Muscle of arm (tissue), 12 donors: ENCODE data around the gene SPRN. TPM values are rescaled to one million over a fixed set of nuclear protein-coding genes. Genes with fewer than 3 reads are reported as not detected.

Source experiments
- DNase-seq: peaks from one replicate; pipeline ENCODE4 v3.0.0-alpha.2; 2013
- polyA plus RNA-seq, 12 donors: library from polyadenylated mRNA; unstranded; fragments of 120-200 nt; gene quantifications; one replicate each; pipeline ENCODE4 v1.2.1, GENCODE V29; 2013; ENCODE audit not compliant: insufficient read length in 12 of 12

SPRN gene
- polyA plus RNA-seq, 12 donors: 2.6 to 4.6 (median 3.6) TPM; not detected in 1

DNA sequence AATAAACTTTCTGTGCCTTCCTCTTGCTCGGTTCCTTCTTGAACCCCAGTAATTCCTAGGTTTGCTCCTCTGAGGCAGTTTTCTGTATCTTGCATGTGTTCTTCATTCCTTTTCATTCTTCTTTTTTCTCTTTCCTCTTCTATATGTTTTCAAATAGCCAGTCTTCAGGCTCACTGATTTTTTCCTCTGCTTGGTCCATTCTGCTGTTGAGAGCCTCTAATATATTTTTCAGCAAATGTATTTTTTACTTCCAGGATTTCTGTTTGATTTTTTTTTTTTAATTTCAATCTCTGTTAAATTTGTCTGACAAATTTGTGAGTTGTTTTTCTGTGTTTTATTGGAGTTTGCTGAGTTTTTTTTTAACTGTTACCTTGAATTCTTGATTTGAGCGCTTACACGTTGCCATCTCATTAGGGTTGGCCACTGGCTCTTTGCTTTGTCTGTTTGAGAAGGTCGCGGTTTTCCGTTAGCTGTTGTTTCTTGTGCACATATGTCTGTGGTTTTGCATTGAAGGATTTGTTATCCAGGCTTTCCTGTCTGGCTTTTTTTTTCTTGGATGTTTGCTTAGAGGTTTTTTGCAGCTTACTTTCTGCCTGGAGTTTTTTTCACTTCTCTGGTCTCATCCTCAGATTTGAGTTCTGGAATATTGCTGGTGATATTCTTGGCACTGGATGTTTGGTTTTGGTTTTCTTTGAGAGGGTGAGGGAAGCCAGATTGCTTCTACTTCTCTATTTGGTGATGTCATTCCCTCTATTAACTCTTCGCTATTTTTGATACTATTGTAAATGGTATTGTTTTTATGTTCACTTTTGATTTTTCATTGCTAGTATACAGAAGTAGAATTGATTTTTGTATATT is 12.7 kb downstream of the SPRN start:
- DNase-seq: no peak

DNA sequence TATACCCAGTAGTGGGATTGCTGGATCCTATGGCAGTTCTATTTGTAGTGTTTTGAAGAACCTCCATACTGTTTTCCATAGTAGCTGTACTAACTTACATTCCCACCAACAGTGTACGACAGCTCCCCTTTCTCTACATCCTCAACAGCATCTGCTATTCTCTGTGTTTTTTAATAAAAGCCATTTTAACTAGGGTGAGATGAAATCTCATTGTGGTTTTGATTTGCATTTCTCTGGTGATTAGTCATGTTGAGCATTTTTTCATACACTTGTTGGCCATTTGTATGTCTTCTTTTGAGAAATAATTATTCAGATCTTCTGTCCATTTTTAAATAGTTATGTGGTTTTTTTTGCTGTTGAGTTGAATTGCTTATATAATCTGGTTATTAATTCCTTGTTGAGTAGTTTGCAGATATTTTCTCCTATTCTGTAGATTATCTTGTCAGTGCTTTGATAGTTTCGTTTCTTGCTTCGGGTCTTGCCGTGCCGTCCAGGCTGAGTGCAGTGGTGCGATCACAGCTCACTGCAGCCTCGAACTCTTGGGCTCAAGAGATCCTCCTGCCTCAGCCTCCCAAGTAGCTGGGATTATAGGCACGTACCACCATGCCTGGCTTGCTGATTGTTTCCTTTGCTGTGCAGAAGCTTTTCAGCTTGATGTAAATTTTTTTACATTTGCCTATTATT is 18.4 kb downstream of the SPRN start:
- no peak for DNase-seq

DNA sequence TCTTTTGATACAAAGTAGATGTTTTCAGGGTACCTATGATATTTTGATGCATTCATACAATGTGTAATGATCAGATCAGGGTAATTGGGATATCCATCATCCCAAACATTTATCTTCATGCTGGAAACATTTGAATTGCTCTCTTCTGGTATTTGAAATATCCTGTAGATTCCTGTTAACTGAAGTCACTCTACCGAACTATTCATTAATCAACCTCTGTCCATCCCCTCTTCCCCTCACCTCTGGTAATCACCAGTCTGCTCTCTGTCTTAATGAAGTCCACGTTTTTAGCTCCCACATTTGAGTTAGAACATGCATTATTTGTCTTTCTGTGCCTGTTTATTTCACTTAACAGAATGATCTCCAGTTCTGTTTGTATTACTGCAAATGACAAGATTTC is 19.2 kb downstream of the SPRN start:
- DNase-seq: no peak

DNA sequence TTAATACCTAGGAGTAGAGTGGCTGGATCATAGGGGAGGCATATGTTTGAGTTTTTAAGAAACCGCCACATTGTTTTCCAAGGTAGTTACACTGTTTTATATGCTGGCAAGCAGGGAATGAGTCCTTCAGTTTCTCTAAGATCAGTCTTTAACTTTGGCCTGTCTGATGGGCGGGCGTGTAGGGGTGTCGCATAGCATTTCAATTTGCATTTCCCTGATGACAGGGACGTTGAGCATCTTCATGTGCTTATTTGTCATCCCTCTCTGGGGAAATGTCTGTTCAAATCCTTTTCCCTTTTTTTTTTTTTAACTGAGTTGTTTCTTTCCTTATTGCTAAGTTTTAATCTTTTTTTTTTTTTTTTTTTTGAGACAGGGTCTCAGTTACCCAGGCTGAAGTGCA is 20.6 kb downstream of the SPRN start:
- no peak for DNase-seq

DNA sequence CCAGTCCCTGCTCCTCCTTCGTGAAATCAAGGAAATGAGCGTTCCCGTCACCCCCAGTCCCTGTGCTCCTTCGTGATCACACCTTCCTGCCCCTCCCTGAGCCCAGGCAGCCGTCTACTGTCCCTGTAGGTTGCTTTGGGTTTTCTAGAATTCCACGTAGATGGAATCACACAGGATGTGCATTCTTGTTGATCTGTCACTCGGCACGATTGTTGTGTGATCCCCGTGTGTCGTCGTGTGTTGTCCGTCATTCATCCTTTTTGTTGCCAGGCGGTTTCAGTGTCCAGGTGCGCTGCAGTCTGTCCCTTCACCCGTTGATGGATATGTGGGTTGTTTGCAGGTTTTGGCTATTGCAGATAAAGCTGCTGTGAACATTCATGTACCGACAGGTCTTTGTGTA is 21.1 kb downstream of the SPRN start:
- DNase-seq: no peak

DNA sequence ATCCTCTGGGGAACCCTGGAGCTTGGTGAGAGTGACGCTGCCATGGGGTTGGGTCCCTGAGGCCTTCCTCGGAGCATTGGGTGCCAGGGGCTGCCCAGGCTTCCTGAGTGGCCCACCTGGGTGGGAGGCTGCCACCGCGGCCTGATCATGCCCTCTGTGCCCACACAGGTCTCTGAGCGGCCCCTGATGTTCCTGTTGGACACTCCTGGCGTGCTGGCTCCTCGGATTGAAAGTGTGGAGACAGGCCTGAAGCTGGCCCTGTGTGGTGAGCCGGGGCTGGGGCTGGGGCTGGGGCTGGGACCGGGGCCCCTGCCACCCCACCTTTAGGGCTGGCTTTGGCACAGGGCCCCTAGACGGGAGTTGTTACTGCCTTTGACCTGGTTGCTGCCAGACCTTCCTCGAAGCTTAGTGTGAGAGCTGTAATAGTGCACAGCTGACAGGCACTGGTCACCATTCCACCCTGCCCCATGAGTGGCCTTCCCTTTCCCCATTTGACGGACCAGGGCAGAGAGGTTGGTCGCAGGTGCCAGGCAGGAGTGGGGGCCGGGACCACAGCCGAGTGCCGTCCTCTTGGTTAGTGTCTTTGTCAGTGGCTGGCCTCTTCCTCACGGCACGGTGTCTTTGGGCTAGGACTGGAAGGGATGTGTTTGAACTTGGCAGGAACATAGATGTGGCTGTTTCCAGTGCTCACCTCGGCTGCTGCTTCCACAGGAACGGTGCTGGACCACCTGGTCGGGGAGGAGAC is 22.3 kb downstream of the SPRN start:
- no peak for DNase-seq

DNA sequence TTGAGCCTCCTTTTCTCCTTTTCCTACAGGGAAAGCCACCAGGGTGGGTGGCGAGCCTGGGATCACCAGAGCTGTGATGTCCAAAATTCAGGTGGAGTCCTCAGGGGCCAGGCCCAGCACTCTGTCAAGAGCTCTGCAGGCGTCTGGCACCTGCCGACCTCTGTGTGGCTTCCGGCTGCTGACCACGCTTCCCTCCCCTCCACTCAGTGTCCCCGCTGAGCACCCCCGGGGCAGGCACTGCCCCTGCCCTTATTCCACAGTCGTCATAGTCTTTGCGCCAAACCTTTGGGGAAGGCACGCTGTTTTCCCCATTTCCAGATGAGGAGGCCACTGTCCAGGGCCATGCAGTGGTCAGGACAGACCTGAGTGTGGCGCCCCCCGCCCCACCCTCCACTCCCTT is 22.9 kb downstream of the SPRN start:
- DNase-seq: no peak

DNA sequence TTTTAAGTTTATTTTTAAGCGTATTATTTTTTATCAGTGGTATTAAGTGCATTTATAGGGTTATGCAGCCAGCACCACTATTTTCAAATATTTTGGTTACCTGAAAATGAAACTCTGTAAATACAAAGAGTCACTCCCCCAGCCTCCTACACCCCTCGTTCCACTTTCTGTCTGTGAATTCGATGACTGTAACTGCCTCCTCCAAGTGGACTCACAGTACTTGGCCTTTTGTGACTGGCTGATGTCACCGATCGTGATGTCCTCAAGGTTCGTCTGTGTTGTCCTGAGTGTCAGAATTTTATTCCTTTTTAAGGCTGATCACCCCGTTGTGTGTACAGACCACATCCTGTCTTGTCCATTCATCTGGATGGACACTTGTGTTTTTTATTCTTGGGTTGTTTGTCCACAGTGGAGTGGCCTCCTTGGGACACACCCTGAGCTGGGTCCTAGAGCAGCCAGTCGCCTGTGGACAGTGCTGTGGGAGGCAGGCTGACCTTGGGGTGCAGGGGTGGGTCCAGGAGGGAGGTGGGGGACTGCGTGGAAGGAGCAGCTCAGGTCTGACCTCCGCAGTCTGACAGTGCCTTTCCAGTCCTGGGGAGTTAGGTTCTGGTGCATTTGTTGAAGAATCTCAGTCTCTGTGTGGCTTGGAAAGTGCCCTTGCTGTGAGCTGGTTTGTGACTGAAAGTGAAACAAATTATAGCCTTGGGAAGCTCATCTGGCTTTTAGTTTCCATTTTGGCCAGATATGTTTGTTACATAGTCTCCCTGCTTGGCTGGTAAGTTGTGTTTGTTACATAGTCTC is 23.6 kb downstream of the SPRN start:
- DNase-seq: no peak

DNA sequence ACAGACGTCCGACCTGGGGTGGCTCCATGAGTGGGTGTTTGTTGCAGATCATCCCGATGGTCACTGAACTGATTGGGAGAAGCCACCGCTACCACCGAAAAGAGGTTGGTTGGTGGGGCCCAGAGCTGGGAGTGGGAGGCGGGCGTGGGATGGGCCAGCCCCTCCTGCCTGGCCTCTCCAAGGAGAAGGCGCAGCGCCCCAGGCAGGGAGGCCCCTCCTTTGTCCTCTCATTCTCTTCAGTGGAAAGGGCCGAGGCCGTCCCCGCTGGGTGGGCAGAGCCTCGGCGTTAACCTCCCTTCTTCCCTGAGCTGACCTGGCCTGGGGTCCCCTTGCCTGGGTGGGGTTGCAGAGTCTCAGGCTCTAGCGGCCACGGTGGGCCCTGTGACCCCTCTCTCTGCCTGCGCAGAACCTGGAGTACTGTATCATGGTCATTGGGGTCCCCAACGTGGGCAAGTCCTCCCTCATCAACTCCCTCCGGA is 25.3 kb downstream of the SPRN start:
- DNase-seq: no peak

DNA sequence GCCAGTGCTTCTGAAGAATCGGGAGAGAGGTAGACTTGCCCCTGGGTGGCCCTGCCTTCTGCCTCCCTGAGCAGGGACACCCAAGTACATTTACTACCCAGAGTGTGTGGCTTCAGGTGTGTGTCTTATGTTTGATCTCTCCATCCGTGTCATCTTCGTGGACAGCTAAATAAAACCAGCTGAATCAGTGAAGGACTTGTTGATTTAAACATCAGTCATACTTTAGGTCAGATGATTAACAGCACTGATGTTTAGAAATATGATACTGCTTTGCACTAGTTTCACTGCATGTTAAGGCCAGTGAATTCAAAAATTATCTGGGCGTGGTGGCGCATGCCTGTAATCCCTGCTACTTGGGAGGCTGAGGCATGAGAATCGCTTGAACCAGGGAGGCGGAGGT is 26.5 kb downstream of the SPRN start:
- no peak for DNase-seq

DNA sequence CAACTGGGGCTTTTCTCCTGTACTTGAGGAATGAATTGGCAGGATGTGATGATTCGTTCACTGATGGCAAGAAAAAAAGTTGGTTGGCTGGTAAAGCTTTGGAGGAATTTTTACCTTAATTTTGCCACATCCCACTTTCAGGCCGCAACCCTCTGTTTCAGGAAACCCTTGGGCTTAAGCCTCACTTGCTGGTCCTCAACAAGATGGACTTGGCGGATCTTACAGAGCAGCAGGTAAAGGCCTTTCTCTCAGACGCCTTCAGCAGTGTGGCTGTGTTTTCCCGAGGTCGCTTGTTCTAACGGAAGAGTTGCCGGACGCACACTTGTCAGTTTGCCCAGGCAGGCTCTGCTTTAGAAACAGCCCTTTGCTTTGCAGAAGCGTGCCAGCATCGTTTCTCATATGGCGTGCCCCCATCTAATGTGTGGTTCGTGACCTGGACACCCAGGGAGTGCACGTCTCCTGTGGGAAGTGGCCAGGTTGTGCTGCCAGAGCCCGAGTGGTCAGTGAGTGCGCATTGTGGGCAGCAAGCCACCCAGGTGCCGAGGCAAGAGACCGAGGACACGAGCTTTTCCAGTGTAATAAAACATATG is 28.3 kb downstream of the SPRN start:
- no peak for DNase-seq

DNA sequence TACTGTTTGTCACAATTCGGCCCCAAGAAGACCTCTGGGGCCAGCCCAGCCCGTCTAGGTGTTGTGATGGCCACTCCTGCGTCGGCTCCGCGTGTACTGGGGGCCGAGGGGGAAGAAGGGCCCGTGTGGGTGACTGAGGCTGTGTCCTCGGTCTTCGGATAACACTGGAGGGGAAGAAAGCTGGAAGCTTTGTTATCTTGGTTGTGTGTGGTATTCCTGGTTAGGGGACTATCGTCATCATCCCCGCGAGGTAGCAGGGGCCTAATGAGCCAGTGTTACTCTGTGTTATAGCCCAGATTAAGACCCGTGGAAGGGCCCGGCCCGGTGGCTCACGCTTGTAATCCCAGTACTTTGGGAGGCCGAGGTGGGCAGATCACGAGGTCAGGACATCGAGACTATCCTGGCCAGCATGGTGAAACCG is 29.6 kb downstream of the SPRN start:
- DNase-seq: no peak

DNA sequence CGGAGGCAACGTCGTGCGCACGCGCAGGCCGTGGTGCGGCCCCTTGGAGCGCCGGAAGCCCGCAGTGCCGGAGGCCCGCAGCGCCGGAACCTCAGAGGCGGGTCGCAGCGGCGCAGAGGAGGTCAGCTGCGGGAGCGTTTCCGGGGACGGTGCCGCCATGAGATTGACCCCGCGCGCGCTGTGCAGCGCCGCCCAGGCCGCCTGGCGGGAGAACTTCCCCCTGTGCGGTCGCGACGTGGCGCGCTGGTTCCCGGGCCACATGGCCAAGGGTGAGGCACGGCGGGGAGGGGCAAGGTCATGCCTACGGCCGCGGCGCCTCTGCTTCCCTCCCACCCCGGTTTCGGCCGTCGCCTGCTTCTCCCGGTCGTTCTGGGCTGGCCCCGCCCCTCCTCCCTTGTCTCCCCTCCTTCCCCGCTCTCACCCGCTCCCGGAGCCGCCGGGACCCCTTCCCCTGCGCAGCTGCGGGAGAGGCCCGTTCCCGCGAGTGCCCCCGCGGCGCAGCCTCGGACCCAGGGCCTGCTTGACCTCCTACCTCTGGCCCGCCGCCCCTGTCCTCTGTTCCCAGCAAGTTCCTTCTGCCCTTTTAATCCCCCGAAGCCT is 30.3 kb downstream of the SPRN start, which contains the start of gene MTG1:
TSS of gene MTG1 (plus strand) at position 94 of the 600 bp plus-strand sequence. CDS start at position 158, 64 bp downstream.
- peak; percentile 95 for DNase-seq

DNA sequence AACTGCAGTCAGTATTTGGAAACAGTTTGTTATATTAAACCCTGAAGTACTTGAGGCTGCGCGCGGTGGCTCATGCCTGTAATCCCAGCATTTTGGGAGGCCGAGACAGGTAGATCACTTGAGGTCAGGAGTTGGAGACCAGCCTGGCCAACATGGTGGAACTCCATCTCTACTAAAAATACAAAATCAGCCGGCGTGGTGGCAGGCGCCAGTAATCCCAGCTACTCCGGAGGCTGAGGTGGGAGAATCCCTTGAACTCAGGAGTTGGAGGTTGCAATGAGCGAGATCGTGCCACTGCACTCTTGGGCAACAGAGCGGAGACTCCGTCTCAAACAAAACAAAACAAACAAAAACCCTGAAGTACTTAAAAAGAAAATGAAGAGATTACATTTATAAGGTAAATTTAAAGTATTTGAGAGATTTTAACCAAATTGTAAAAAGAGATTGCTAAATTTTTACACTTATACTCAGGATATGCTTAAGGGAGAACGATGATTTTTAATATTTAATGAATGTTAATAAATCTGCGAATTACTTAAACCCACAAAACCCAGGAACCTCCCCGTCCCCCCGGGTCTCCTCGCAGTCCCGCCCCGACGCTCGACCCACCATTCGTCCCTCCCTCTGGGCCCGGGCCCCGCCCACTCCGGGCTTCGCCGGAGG is 30.9 kb downstream of the SPRN start:
- no peak for DNase-seq

DNA sequence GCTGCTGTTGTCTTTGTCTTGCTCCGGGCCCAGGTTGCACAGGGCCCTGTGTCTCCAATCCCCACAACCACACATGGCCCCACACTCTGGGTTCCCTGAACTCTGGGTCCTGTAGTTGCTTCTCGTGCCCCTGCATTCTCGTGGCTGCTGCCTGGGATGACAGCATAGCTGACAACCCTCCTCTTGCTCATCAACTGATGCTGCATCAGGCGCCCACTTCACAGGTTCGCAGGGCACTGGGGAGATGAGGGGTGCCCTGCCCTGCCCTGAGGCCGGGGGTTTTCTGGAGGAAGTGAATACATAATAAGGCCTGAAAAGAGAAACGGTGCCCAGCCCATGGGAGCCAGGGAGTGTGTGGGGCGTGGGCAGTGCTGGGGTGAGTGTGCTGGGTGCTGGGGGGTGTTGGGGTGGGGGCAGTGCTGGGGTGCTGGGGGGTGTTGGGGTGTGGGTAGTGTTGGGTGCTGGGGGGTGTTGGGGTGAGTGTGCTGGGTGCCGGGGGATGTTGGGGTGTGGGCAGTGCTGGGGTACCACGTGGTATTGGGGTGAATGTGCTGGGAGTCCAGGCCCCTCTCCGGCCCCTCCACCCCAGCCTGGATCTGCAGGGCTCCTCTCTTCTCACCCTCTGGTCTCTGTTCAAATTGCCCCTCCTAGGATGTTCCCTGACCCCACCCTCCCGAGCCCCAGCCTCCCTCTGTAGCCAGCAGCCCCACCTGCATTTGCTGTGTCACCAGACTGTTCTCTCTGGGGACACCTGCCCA is 32.5 kb downstream of the SPRN start:
- no peak for DNase-seq

DNA sequence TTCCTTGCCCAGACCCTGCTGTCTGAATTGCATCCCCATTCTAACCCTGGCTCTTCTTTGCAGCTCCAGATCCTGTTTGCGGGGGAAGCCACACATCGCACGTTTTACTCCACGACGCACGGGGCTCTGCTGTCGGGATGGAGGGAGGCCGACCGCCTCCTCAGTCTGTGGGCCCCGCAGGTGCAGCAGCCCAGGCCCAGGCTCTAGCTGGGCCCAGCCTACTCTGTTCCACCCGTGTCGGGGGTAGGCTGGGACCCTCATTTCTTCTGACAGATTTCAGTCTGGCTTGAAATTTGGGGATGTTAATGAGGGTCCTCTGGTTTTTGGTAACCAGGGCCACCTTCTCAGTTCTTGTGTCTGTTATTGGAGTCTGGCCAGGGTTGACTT is 33.2 kb downstream of the SPRN start:
- DNase-seq: no peak

DNA sequence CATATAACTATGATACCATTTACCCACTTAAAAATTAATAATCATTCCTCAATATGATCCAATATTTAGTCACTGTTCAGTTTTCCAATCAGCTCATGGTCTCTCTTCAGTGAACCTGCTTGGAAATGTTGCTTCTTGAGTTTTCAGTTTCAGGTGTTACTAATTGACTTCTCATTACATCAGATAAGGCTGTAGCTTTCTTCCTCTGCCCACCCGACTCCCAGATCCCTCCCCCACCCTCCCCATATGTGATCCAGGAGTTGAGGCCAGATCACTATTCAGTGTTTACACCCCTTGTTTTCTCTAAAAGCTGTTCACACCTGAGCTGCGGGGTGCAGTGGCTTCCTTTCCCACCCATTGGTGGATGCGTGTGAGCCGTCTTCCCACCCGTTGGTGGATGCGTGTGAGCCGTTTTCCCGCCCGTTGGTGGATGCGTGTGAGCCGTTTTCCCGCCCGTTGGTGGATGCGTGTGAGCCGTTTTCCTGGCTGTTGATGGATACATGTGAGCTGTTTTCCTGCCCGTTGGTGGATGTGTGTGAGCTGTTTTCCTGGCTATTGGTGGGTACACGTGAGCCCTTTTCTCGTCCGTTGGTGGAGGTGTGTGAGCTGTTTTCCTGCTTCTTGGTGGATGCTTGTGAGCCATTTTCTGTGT is 33.7 kb downstream of the SPRN start:
- DNase-seq: no peak

DNA sequence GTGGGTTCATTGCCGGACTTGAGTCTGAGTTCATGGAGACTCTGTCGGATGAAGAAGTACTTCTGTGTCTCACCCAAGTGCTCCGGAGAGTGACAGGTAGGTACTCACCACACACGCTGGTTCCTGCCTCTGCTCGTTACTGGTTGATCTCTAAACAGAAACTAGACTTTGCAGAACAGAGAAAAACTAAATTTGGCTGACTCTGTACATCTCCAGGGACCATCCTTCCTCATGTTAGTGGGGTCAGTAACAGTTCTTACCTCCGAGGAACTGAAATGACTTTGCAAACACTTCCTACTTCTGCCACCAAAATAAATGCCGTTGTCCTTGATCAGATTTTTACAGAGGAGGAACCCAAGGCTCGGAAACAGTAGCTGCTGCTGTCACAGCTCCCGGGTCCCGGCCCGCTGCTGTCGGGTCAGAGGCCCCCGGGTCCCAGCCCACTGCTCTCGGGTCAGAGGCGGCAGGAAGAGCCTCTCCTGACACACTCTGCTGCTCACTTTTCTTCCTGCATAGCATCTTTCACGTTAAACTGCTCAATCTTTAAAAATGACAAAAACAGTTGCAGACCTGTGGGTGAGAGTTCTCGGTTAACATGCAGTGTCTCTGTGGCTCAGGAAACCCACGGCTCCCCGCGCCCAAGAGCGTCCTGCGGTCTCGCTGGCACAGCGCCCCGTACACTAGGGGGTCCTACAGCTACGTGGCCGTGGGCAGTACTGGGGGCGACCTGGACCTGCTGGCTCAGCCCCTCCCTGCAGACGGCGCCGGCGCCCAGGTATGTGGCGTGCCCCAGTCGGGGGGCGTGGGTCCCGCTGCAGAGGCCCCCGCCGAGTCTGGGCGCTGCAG is 35.2 kb downstream of the SPRN start:
- DNase-seq: no peak
